ENCODE measurements around the gene SEC23A. TPM values are rescaled to one million over a fixed set of nuclear protein-coding genes. Genes with fewer than 3 reads are reported as not detected.

Gene SEC23A
- total RNA-seq, 1 donor from 2014 or later, result 107 TPM

DNA sequence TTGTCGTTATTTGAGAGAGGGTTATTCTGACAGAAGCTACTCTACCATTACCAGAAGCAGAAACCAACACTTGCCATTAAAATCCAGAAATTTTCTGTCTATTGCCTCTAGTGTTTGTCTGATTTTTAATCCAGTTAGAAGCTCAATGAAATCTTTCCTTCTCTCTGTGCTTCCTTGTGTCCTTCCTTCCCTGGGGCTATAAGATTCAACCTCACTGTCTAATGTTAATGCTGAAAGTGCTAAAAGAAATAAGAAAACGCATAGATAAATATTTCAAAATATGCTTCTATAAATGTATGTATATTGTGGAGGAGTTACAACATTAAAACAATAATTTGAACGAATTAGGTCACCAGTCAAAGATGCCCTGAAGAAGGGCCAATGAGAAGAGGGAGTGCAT is 120.8 kb downstream of the SEC23A start:
- no peak for DNase-seq (ENCODE audit: low spot score in 2 of 2, unreplicated experiment in 2 of 2)
- TF ChIP-seq, protein P1, sequence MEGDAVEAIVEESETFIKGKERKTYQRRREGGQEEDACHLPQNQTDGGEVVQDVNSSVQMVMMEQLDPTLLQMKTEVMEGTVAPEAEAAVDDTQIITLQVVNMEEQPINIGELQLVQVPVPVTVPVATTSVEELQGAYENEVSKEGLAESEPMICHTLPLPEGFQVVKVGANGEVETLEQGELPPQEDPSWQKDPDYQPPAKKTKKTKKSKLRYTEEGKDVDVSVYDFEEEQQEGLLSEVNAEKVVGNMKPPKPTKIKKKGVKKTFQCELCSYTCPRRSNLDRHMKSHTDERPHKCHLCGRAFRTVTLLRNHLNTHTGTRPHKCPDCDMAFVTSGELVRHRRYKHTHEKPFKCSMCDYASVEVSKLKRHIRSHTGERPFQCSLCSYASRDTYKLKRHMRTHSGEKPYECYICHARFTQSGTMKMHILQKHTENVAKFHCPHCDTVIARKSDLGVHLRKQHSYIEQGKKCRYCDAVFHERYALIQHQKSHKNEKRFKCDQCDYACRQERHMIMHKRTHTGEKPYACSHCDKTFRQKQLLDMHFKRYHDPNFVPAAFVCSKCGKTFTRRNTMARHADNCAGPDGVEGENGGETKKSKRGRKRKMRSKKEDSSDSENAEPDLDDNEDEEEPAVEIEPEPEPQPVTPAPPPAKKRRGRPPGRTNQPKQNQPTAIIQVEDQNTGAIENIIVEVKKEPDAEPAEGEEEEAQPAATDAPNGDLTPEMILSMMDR (IDR thresholded peaks at IDR 0.05; ENCODE audit: unreplicated experiment), result no peak
- peaks cover 19% of the 10 kb centered on the region for H3K9me3 Mint-ChIP-seq
- no peak overlapping the region for H3K4me3 Mint-ChIP-seq
- H3K27me3 Mint-ChIP-seq (ENCODE audit: low read depth), result no peaks in the 10 kb centered on the region
- H3K36me3 Mint-ChIP-seq, result peaks cover 2% of the 10 kb centered on the region
- no peaks in the 10 kb centered on the region for H3K4me1 Mint-ChIP-seq
- H3K27ac Mint-ChIP-seq, result no peak overlapping the region

Other genes starting within 250 kb of the SEC23A start
- gene GEMIN2, start 11.1 kb upstream of the SEC23A start, total RNA-seq, result 13.9 to 17.0 TPM (median 15.8 TPM) in 3 replicates
- 18.9 to 20.1 TPM (median 20.0 TPM) in 3 replicates for gene TRAPPC6B, start 67.1 kb upstream of the SEC23A start, total RNA-seq
- 118 to 131 TPM (median 125 TPM) in 3 replicates for gene PNN, start 72.0 kb upstream of the SEC23A start, total RNA-seq
- 18.9 to 21.3 TPM (median 19.7 TPM) in 3 replicates for gene MIA2, start 130.7 kb upstream of the SEC23A start, total RNA-seq

Data from mesothelial cell of epicardium (in vitro differentiated cells).